CD14-positive monocyte (primary cell): ENCODE data around the gene OAT. TPM values are rescaled to one million over a fixed set of nuclear protein-coding genes. Genes with fewer than 3 reads are reported as not detected.

Experiments used
- DNase-seq, 3 donors: peaks; one replicate each; pipeline ENCODE4 v3.0.0-alpha.2; 2011 to 2022
- H2AFZ ChIP-seq: 2 replicates; pipeline ENCODE4 v1.6.0; 2012; ENCODE audit warnings: mild to moderate bottlenecking, low read depth, low read length, inconsistent platforms; ENCODE audit not compliant: insufficient read depth, poor library complexity, severe bottlenecking
- H3K27ac ChIP-seq, 2 donors: 1 replicate in 1 of 2; 2 replicates in 1 of 2; pipeline ENCODE4 v1.5.1; 2012 to 2013; ENCODE audit warnings: low read length in 2 of 2, control low read depth in 1 of 2, inconsistent platforms in 1 of 2, low read depth in 1 of 2, mild to moderate bottlenecking in 1 of 2
- H3K27me3 ChIP-seq, 2 donors: one replicate each; pipeline versions ENCODE4 v1.6.0 to v1.6.1; 2011 to 2013; ENCODE audit warnings: low read length in 2 of 2; ENCODE audit not compliant: control insufficient read depth in 2 of 2, insufficient read depth in 2 of 2
- H3K36me3 ChIP-seq, 2 donors: replicated peaks in 1 of 2; 1 replicate in 1 of 2; 2 replicates in 1 of 2; pipeline versions ENCODE4 v1.5.1 to v1.6.1; 2012 to 2013; ENCODE audit warnings: low read length in 2 of 2, control low read depth in 1 of 2, inconsistent platforms in 1 of 2, mild to moderate bottlenecking in 1 of 2; ENCODE audit not compliant: insufficient read depth in 2 of 2, control insufficient read depth in 1 of 2
- H3K4me1 ChIP-seq, 2 donors: 1 replicate in 1 of 2; 2 replicates in 1 of 2; pipeline versions ENCODE4 v1.5.1 to v1.6.1; 2012 to 2013; ENCODE audit warnings: low read length in 2 of 2, control low read depth in 1 of 2, inconsistent platforms in 1 of 2, mild to moderate bottlenecking in 1 of 2, moderate library complexity in 1 of 2; ENCODE audit not compliant: insufficient read depth in 2 of 2, control insufficient read depth in 1 of 2
- H3K4me2 ChIP-seq: replicated peaks from 2 replicates; pipeline ENCODE3; 2012; ENCODE audit warnings: low read length, moderate library complexity, mild to moderate bottlenecking; ENCODE audit not compliant: poor library complexity, severe bottlenecking; ENCODE audit errors: extremely low read depth
- H3K4me3 ChIP-seq, 3 experiments: fragments of 200-600 bp in 1 of 3; sonication (generic) in 1 of 3; replicated peaks in 1 of 3; 1 replicate in 2 of 3; 2 replicates in 1 of 3; pipeline ENCODE4 v1.5.1; 2011 to 2013; ENCODE audit warnings: low read length in 3 of 3, mild to moderate bottlenecking in 3 of 3, control low read depth in 2 of 3, low read depth in 2 of 3, inconsistent platforms in 1 of 3, moderate library complexity in 1 of 3
- H3K79me2 ChIP-seq: 2 replicates; pipeline ENCODE4 v1.6.0; 2012; ENCODE audit warnings: mild to moderate bottlenecking, control low read depth, inconsistent platforms, low read length, moderate library complexity; ENCODE audit not compliant: insufficient read depth
- H3K9ac ChIP-seq: 2 replicates; pipeline ENCODE4 v1.6.0; 2017; ENCODE audit warnings: low read length, mild to moderate bottlenecking; ENCODE audit not compliant: insufficient read depth, poor library complexity, severe bottlenecking
- H3K9me3 ChIP-seq, 2 donors: replicated peaks in 1 of 2; 1 replicate in 1 of 2; 2 replicates in 1 of 2; pipeline versions ENCODE4 v1.5.1 to v1.6.1; 2012 to 2013; ENCODE audit warnings: low read length in 2 of 2, control low read depth in 1 of 2; ENCODE audit not compliant: control insufficient read depth in 1 of 2, insufficient read depth in 1 of 2
- H4K20me1 ChIP-seq: 2 replicates; pipeline ENCODE4 v1.6.0; 2012; ENCODE audit warnings: mild to moderate bottlenecking, low read length, control low read depth, moderate library complexity; ENCODE audit not compliant: insufficient read depth
- H3K27ac Mint-ChIP-seq, 7 donors: one replicate each; pipeline ENCODE4 v1.8.0; 2020; ENCODE audit warnings: mild to moderate bottlenecking in 7 of 7, mixed read lengths in 7 of 7, moderate library complexity in 6 of 7, inconsistent platforms in 2 of 7
- H3K27me3 Mint-ChIP-seq, 3 donors: one replicate each; pipeline ENCODE4 v1.8.0; 2021 to 2022; ENCODE audit warnings: low read depth in 3 of 3, mild to moderate bottlenecking in 3 of 3, mixed read lengths in 3 of 3, moderate library complexity in 3 of 3, inconsistent platforms in 1 of 3
- H3K36me3 Mint-ChIP-seq, 2 donors: one replicate each; pipeline ENCODE4 v1.8.0; 2020; ENCODE audit warnings: mixed read lengths in 2 of 2, inconsistent platforms in 1 of 2, mild to moderate bottlenecking in 1 of 2
- H3K4me1 Mint-ChIP-seq: one replicate; pipeline ENCODE4 v1.8.0; 2020; ENCODE audit warnings: mild to moderate bottlenecking, mixed read lengths
- H3K4me3 Mint-ChIP-seq, 2 donors: one replicate each; pipeline ENCODE4 v1.8.0; 2020; ENCODE audit warnings: mild to moderate bottlenecking in 2 of 2, mixed read lengths in 2 of 2, moderate library complexity in 1 of 2
- H3K9me3 Mint-ChIP-seq, 7 donors: one replicate each; pipeline ENCODE4 v1.8.0; 2020 to 2022; ENCODE audit warnings: mixed read lengths in 7 of 7, mild to moderate bottlenecking in 6 of 7, moderate library complexity in 6 of 7, inconsistent platforms in 2 of 7
- CTCF ChIP-seq: fragments of 200-600 bp; IDR thresholded peaks from one replicate; pipeline ENCODE4 v1.8.0; 2022; ENCODE audit warnings: antibody characterized with exemption, mild to moderate bottlenecking
- WGBS: methylation state at CpG from one replicate; pipeline ENCODE4 v1.1.5; 2013; ENCODE audit warnings: missing lambda C conversion rate; ENCODE audit not compliant: insufficient coverage; 5-methylcytosine and 5-hydroxymethylcytosine counted together
- intact Hi-C, 2 donors: fragments of 100-400 bp; cut with micrococcal nuclease; formaldehyde crosslinking; loops; one replicate each; pipeline versions ENCODE4 v1.15.0 to v1.15.1; 2023
- polyA plus RNA-seq, 3 donors: library from polyadenylated mRNA; depleted of rRNA in 1 of 3; unstranded in 2 of 3; stranded (reverse) in 1 of 3; fragments of 300-500 nt in 2 of 3; fragments of >200 nt in 1 of 3; fragmentation: Illumina TruSeq in 2 of 3; gene quantifications; 1 replicate in 2 of 3; 2 replicates in 1 of 3; pipeline ENCODE4 v1.2.3, GENCODE V29; 2012 to 2021

The OAT gene
- polyA plus RNA-seq, 3 donors: 83.5 to 89.6 (median 87.3) TPM

- no peak overlapping the region for H3K9ac ChIP-seq
- peaks cover 40 to 70% (median 64%) of the 10 kb centered on the region in 3 donors for H3K27me3 Mint-ChIP-seq
- TF ChIP-seq CTCF: no peak
These were observed 39.0 kb downstream of the OAT start for GRCh38 chr10:124379609-124380193.

GRCh38 chr10:124378881-124379471 is 39.7 kb downstream of the OAT start:
- no peak overlapping the region for H3K27ac Mint-ChIP-seq
- Histone ChIP-seq H3K27me3 (peaks cover 20 to 40% of the 10 kb centered on the region in 2 donors), H3K9ac (no peak overlapping the region), H3K36me3 (no peaks in the 10 kb centered on the region), H3K4me2 (no peak overlapping the region), H3K9me3 (no peaks in the 10 kb centered on the region), H3K4me1 (peaks cover 3 to 7% of the 10 kb centered on the region in 2 donors), H3K79me2 (no peaks in the 10 kb centered on the region), H3K4me3 (no peak overlapping the region), H2AFZ (no peak overlapping the region), H3K27ac (no peak overlapping the region), H4K20me1 (no peaks in the 10 kb centered on the region)
- DNase-seq: no peak
- intact Hi-C loops: no loop called here
- 95% methylated on average over 8 of the region's 16 CpGs for WGBS
- TF ChIP-seq CTCF: no peak
- peaks cover 0 to 11% (median 0%) of the 10 kb centered on the region in 7 donors for H3K9me3 Mint-ChIP-seq
- peaks cover 7% of the 10 kb centered on the region for H3K4me1 Mint-ChIP-seq
- H3K4me3 Mint-ChIP-seq: no peak overlapping the region
- peaks cover 38 to 66% (median 60%) of the 10 kb centered on the region in 3 donors for H3K27me3 Mint-ChIP-seq
- H3K36me3 Mint-ChIP-seq: peaks cover 0 to 6% of the 10 kb centered on the region in 2 donors

More at GRCh38 chr10:124379609-124380193, 39.0 kb downstream of the OAT start:
- Mint-ChIP-seq H3K27ac (no peak overlapping the region), H3K36me3 (peaks cover 0 to 6% of the 10 kb centered on the region in 2 donors), H3K4me1 (peaks cover 7% of the 10 kb centered on the region), H3K4me3 (peak overlapping the region in 1 of 2 donors; percentile 86), H3K9me3 (peaks cover 0 to 11% (median 0%) of the 10 kb centered on the region in 7 donors)
- intact Hi-C loops: loop anchor here (10.0 kb wide), 2 partner anchors 85 to 125 kb away; no protein-coding TSS in a partner anchor
- Histone ChIP-seq H3K4me1 (peaks cover 3 to 7% of the 10 kb centered on the region in 2 donors), H3K36me3 (no peaks in the 10 kb centered on the region), H3K4me2 (no peak overlapping the region), H3K4me3 (no peak overlapping the region), H2AFZ (no peak overlapping the region), H3K9me3 (no peaks in the 10 kb centered on the region), H4K20me1 (no peaks in the 10 kb centered on the region), H3K27me3 (peaks cover 20 to 44% of the 10 kb centered on the region in 2 donors), H3K27ac (no peak overlapping the region), H3K79me2 (no peaks in the 10 kb centered on the region)
- 82% methylated on average over 4 of the region's 10 CpGs for WGBS
- no peak for DNase-seq
